GM19395 (cell line): ENCODE data around the gene PWWP2B.

ENCODE experiments used
- ATAC-seq: cut with Tn5 transposase; IDR thresholded peaks from one replicate; pipeline ENCODE4 v1.9.1; 2021; ENCODE audit warnings: mild to moderate bottlenecking, moderate library complexity; ENCODE audit not compliant: unreplicated experiment

The PWWP2B gene

GRCh38 chr10:132406181-132406580 lies 9.2 kb downstream of the PWWP2B start:
- no peak for ATAC-seq

DNA sequence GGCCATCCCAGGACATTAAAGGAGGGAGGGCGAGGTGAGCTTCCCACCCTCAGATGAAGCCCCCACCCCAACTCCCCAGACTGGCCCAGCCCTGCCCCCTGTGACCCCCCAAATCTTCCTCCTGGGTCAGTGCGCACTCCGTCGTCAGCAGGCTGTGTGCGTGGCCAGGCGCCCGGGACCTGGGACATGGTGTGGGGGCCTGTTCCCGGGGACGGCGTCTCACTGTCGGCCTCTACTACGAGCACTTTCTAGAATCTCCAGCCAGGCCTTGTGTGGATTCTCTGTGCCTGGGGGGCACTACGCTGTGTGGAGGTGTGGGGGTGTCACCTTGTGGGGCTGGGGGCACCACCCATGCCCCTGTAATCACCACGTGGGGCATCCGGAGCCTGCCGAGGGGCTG lies 9.8 kb downstream of the PWWP2B start:
- no peak for ATAC-seq

GRCh38 chr10:132407243-132407746 lies 10.3 kb downstream of the PWWP2B start:
- ATAC-seq = no peak

DNA sequence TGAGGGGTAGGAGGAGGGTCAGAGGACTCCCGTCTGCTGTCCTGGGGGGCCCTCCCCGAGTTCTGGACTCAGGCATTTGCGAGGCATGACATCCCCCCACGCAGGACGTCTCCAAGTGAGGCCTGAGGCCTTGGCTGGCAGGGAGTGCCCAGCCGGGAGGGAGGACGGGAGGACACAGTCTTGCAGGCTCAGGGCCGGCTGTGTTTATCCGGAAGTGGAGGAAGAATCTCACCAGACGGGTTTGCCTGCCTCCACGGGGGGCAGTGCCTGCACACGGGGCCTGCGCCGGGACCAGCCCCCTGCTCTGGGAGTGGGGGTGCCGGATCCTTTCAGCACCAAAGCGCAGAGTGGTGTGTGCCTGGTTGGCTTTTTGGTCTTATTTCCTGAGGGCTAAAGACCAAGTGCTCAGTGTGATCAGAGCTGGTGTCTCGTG lies 10.9 kb downstream of the PWWP2B start:
- no peak for ATAC-seq

- no peak for ATAC-seq
Observed at GRCh38 chr10:132408367-132408781, 11.4 kb downstream of the PWWP2B start.

GRCh38 chr10:132408823-132409666 lies 12.0 kb downstream of the PWWP2B start:
- ATAC-seq = no peak

- ATAC-seq = no peak
Observed at GRCh38 chr10:132409667-132410028, 12.6 kb downstream of the PWWP2B start.

- ATAC-seq = no peak
Observed at GRCh38 chr10:132410056-132410778, 13.2 kb downstream of the PWWP2B start.

GRCh38 chr10:132410779-132411532 lies 14.0 kb downstream of the PWWP2B start:
- ATAC-seq = no peak

DNA sequence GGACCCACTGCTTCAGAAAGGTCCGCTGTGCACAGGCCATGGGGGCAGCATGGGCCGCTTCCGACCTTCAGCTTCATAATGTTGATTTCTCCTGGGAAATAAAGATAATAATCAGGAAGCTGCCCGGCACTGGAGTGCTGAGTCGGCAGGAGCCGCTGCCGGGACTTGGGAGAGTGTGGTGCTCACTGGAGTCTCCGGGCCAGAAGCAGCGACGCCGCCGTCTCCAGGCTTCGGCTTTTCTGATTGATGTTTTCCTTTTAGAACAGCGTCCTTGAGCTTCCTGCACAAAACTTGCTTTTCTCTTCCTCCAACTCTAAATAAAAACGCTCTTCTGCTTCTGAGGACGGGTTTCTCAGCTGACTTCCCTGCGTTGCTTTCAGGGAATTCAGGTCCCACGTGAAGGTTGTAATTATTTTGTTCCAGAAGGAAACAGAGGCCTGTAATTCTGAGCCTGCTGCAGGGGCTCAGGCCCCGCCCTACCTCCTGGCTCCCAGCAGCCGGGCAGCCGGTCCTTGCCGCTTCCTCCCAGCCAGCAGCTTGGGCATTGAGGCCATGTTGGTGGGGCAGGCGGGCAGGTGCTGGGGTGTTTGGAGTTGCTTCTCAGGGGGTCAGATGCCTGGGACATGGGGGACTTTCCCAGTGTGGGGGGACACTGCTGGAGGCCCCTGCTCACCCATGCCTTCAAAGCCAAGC lies 14.7 kb downstream of the PWWP2B start:
- ATAC-seq = no peak

GRCh38 chr10:132412316-132413192 lies 15.6 kb downstream of the PWWP2B start:
- ATAC-seq = no peak

- ATAC-seq = no peak
Observed at GRCh38 chr10:132413226-132414205, 16.5 kb downstream of the PWWP2B start.

- ATAC-seq = no peak
Observed at GRCh38 chr10:132414402-132415016, 17.5 kb downstream of the PWWP2B start.

DNA sequence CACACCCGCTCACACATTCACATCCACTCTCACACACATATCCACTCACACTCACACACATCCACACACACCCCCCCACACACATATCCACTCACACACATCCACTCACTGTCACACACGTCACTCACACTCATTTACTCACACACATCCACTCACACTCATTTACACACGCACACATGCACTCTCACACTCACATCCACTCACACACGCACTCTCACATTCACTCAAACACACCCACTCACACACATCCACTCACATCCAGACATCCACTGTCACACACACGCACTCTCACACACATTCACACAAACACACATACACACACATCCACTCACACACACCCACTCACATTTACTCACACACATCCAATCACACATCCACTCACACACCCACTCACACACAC lies 18.3 kb downstream of the PWWP2B start:
- no peak for ATAC-seq

DNA sequence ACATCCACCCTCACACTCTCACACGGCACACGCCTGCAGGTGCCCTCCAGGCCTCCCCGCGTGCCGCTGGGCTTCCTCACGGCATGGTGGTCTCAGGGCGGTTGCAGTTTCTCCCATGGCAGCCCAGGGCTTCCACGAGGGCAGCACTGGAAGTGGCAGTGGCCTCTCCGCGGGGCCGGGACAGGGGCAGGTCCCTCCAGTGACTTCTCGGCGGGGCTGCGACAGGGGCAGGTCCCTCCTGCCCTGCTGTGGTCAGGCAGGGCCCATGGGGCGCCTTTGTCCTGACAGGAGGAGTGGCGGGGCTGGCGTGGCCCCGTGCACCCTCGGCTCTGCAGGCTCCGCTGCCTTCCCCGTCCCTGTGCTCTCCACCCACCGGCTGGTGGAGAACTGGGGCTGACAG lies 19.0 kb downstream of the PWWP2B start:
- no peak for ATAC-seq

DNA sequence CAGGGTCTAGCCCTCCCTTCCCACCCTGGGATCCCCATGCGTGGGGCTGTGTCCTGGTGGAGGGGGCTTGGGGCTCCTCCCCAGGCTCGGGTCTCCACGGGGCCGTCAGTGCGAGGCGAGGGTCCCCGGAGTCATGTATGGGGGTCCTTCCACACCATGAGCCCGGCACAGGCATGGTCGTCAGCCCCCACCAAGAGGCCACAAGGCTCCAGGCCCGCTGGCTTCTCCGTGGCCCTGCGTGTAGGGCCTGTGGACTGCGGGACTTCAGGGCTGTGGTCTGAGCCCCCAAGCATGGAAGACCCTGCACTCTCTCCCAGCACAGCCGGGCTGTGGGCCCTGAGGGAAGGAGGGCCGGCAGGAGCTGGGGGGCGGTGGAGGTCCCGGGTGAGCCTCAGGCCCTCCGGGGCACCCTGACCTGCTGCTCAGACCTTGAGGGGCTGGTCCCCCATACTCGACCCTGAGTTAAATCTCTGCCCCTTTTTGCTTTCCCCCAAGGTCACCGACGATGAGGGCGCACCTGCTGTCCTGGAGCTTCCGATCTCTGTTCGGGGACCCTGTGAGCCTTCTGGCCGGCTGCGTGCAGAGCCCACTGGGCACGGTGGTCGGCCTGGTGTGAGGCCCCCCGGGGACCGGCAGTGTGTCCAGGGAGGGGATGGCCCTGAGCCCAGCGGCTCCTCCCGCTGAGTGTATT lies 19.7 kb downstream of the PWWP2B start:
- ATAC-seq = no peak

DNA sequence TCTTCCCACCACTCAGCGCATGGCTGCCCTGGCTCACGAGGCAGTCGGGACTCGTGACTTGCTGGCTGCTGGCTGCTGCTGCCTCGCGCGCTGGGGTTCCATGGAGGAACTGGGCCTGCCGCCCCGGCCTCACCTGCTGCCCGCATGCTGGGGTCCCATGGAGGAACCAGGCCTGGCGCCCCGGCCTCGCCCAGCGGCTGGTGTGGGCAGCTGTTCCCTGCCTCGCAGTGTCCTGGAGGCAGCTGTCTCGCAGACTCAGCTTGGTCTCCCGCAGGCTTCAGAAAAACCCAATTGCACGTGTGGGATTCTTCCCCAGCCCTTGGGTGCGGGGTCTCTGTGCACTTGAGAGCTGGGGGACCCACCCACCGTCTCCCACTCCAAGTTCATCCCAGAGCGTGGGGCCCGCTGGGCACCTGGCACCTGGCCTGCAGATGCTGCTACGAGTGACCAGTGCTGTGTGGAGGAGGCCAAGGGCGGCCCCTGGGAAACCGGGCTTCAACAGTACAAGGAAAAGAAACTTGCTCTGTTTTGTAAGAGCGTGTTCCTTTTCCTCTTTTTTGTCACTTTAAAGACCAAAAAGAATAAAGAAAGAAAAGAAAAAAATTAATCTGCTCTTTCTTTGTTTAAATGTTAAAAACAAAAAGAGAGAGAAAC lies 20.4 kb downstream of the PWWP2B start:
- no peak for ATAC-seq
